ENCODE results near the gene LCE1C.

LCE1C gene

GRCh38 chr1:152759453-152760173, 46.8 kb downstream of the LCE1C start:
- DNase-seq, result no peak

- DNase-seq, result no peak
These were observed 47.8 kb downstream of the LCE1C start for GRCh38 chr1:152758636-152759035.

- no peak for DNase-seq
These were observed 48.7 kb downstream of the LCE1C start, which contains the start of gene KPRP for GRCh38 chr1:152757747-152758146. Gene KPRP (plus strand): TSS chr1:152758025. CDS start chr1:152759589, 1,564 bp downstream.

GRCh38 chr1:152756872-152757271, 49.6 kb downstream of the LCE1C start:
- DNase-seq, result no peak

Measured in cortex of kidney (tissue), 1 donor.